HepG2 (cell line): ENCODE measurements around the gene FOXK2. TPM values are rescaled to one million over a fixed set of nuclear protein-coding genes. Genes with fewer than 3 reads are reported as not detected.
A peak's percentile ranks its signal among the peaks of the same experiment; 100 is the strongest.

ENCODE experiments used
- BCLAF1 ChIP-seq: fragments of 450-650 bp; IDR thresholded peaks from 2 replicates; pipeline ENCODE4 v1.6.1; 2017; ENCODE audit warnings: mild to moderate bottlenecking
- DNMT3B ChIP-seq: conservative IDR thresholded peaks from 2 replicates; pipeline ENCODE4 v1.6.1; 2016; ENCODE audit warnings: missing biosample characterization, control low read depth
- ESRRA ChIP-seq: sonication (generic); formaldehyde crosslinking; IDR thresholded peaks from 2 replicates; pipeline ENCODE4 v1.5.1; 2020; ENCODE audit warnings: mild to moderate bottlenecking, low read depth, missing genetic modification reagents
- HIC2 ChIP-seq: sonication (generic); formaldehyde crosslinking; IDR thresholded peaks from 2 replicates; pipeline ENCODE4 v1.9.0; 2022; ENCODE audit warnings: low read depth, missing genetic modification reagents
- HIVEP1 ChIP-seq: sonication (generic); formaldehyde crosslinking; IDR thresholded peaks from 2 replicates; pipeline ENCODE4 v1.4.0; 2020; ENCODE audit warnings: mild to moderate bottlenecking, missing genetic modification reagents
- HMGXB4 ChIP-seq, 2 experiments: sonication (generic) in 1 of 2; formaldehyde crosslinking in 1 of 2; IDR thresholded peaks; 2 replicates each; pipeline versions ENCODE4 v1.4.0 to v1.6.1; 2018 to 2020; ENCODE audit warnings: missing genetic modification reagents in 2 of 2, borderline replicate concordance in 1 of 2, low read depth in 1 of 2, mild to moderate bottlenecking in 1 of 2, missing biosample characterization in 1 of 2
- KLF13 ChIP-seq: sonication (generic); formaldehyde crosslinking; IDR thresholded peaks from 2 replicates; pipeline ENCODE4 v1.4.0; 2020; ENCODE audit warnings: mild to moderate bottlenecking, missing genetic modification reagents
- MED13 ChIP-seq: sonication (generic); formaldehyde crosslinking; IDR thresholded peaks from 2 replicates; pipeline ENCODE4 v1.5.0; 2020; ENCODE audit warnings: missing genetic modification reagents
- MYC ChIP-seq: sonication (generic); formaldehyde crosslinking; IDR thresholded peaks from 2 replicates; pipeline ENCODE4 v1.9.0; 2021; ENCODE audit warnings: missing genetic modification reagents, borderline replicate concordance
- PAX8 ChIP-seq: sonication (generic); formaldehyde crosslinking; IDR thresholded peaks from 2 replicates; pipeline ENCODE4 v1.8.0; 2022; ENCODE audit warnings: mild to moderate bottlenecking, missing genetic modification reagents, borderline replicate concordance
- POLR2AphosphoS5 ChIP-seq: IDR thresholded peaks from 2 replicates; pipeline ENCODE4 v1.6.1; 2012; ENCODE audit warnings: low read depth, low read length
- RFXAP ChIP-seq: sonication (generic); formaldehyde crosslinking; IDR thresholded peaks from 2 replicates; pipeline ENCODE4 v1.4.0; 2020; ENCODE audit warnings: missing genetic modification reagents, borderline replicate concordance
- SSRP1 ChIP-seq: IDR thresholded peaks from 2 replicates; pipeline ENCODE4 v1.6.1; 2016; ENCODE audit warnings: control low read depth
- ZBTB43 ChIP-seq: sonication (generic); formaldehyde crosslinking; conservative IDR thresholded peaks from 2 replicates; pipeline ENCODE4 v1.4.0; 2020; ENCODE audit warnings: missing genetic modification reagents
- ZNF136 ChIP-seq: sonication (generic); formaldehyde crosslinking; IDR thresholded peaks from 2 replicates; pipeline ENCODE4 v1.8.1; 2022; ENCODE audit warnings: low read depth, mild to moderate bottlenecking, moderate library complexity, missing genetic modification reagents
- ZNF207 ChIP-seq: fragments of 450-650 bp; IDR thresholded peaks from 2 replicates; pipeline ENCODE4 v1.6.1; 2016; ENCODE audit warnings: antibody characterized with exemption, borderline replicate concordance
- ZNF331 ChIP-seq: sonication (generic); formaldehyde crosslinking; IDR thresholded peaks from 2 replicates; pipeline ENCODE4 v1.4.0; 2020; ENCODE audit warnings: missing genetic modification reagents
- ZNF446 ChIP-seq: sonication (generic); formaldehyde crosslinking; IDR thresholded peaks from 2 replicates; pipeline ENCODE4 v1.5.0; 2020; ENCODE audit warnings: mild to moderate bottlenecking, missing genetic modification reagents
- ZNF543 ChIP-seq: sonication (generic); formaldehyde crosslinking; IDR thresholded peaks from 2 replicates; pipeline ENCODE4 v1.4.0; 2020; ENCODE audit warnings: mild to moderate bottlenecking, missing genetic modification reagents
- ZNF572 ChIP-seq: sonication (generic); formaldehyde crosslinking; IDR thresholded peaks from 2 replicates; pipeline ENCODE4 v1.5.1; 2020; ENCODE audit warnings: mild to moderate bottlenecking, missing genetic modification reagents
- ZNF703 ChIP-seq: sonication (generic); formaldehyde crosslinking; IDR thresholded peaks from 2 replicates; pipeline ENCODE4 v1.5.1; 2020; ENCODE audit warnings: missing genetic modification reagents, mild to moderate bottlenecking, moderate library complexity, borderline replicate concordance
- ZNF766 ChIP-seq: sonication (generic); formaldehyde crosslinking; IDR thresholded peaks from 2 replicates; pipeline ENCODE4 v1.5.0; 2020; ENCODE audit warnings: missing genetic modification reagents, borderline replicate concordance
- ZNF772 ChIP-seq: sonication (generic); formaldehyde crosslinking; IDR thresholded peaks from 2 replicates; pipeline ENCODE4 v1.5.0; 2020; ENCODE audit warnings: mild to moderate bottlenecking, missing genetic modification reagents
- polyA plus RNA-seq, 8 experiments: library from polyadenylated mRNA; depleted of rRNA in 3 of 8; stranded (reverse) in 7 of 8; unstranded in 1 of 8; fragments of >200 nt; fragmentation: Illumina TruSeq in 4 of 8; extraction: Trizol in 4 of 8; gene quantifications; 2 replicates each; pipeline versions ENCODE4 v1.2.1 to v1.2.3, GENCODE V29; 2011 to 2016; ENCODE audit warnings: low read depth in 4 of 8, missing spikeins in 1 of 8, mixed read lengths in 1 of 8; ENCODE audit not compliant: insufficient read depth in 1 of 8
- total RNA-seq, 5 experiments: library from RNA; depleted of rRNA; stranded (reverse); fragments of >200 nt; fragmentation: Illumina TruSeq; extraction: Trizol; gene quantifications; 2 replicates each; pipeline ENCODE4 v1.2.3, GENCODE V29; 2016; ENCODE audit warnings: low read depth in 1 of 5

The FOXK2 gene
- total and polyA plus RNA-seq, 2 of the 13 experiments (the other 11 are each of a cell fraction or from before 2014, with no cell fraction given) = 67.1 to 67.2 TPM

- TF ChIP-seq HMGXB4 (CRISPR knock-in tag; IDR thresholded peaks at IDR 0.05; ENCODE audit: borderline replicate concordance in 1 of 2, low read depth in 1 of 2) (peak in 1 of 2 experiments; percentile 45; a peak in 1 of 4 replicates), POLR2AphosphoS5 (no peak), HIC2 (CRISPR knock-in tag) (peak; percentile 53; the same call in 1 of the 2 replicates), MED13 (CRISPR knock-in tag) (no peak), ZNF572 (0 out of 2 replicates have a peak, but pooled peaks have one; percentile 9), PAX8 (no peak), ZNF703 (no peak), ZNF331 (CRISPR knock-in tag) (peak; percentile 67), HIVEP1 (no peak), DNMT3B (no peak), BCLAF1 (no peak), ZNF543 (no peak), SSRP1 (CRISPR knock-in tag) (no peak), ZNF136 (CRISPR knock-in tag) (no peak), ZNF766 (CRISPR knock-in tag) (no peak), MYC (CRISPR knock-in tag) (peak; percentile 59; the same call in 1 of the 2 replicates), ZBTB43 (CRISPR knock-in tag) (no peak), ZNF446 (CRISPR knock-in tag) (no peak), RFXAP (CRISPR knock-in tag) (0 out of 2 replicates have a peak, but pooled peaks have one; percentile 29), KLF13 (CRISPR knock-in tag) (no peak), ZNF772 (CRISPR knock-in tag) (peak; percentile 33; the same call in 1 of the 2 replicates), ZNF207 (no peak), ESRRA (peak; percentile 90)
These were observed 33.8 kb downstream of the FOXK2 start (continued) for GRCh38 chr17:82553210-82553930.
